ENCODE data around the gene RARRES1.

GRCh38 chr3:158713094-158713499 lies 19.2 kb downstream of the RARRES1 start:
- no peak for TF ChIP-seq EZH2 (IDR thresholded peaks at IDR 0.05; ENCODE audit: low read depth)
- TF ChIP-seq, protein P1, sequence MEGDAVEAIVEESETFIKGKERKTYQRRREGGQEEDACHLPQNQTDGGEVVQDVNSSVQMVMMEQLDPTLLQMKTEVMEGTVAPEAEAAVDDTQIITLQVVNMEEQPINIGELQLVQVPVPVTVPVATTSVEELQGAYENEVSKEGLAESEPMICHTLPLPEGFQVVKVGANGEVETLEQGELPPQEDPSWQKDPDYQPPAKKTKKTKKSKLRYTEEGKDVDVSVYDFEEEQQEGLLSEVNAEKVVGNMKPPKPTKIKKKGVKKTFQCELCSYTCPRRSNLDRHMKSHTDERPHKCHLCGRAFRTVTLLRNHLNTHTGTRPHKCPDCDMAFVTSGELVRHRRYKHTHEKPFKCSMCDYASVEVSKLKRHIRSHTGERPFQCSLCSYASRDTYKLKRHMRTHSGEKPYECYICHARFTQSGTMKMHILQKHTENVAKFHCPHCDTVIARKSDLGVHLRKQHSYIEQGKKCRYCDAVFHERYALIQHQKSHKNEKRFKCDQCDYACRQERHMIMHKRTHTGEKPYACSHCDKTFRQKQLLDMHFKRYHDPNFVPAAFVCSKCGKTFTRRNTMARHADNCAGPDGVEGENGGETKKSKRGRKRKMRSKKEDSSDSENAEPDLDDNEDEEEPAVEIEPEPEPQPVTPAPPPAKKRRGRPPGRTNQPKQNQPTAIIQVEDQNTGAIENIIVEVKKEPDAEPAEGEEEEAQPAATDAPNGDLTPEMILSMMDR (conservative IDR thresholded peaks at IDR 0.05): no peak
